GM12873 (cell line): ENCODE measurements around the gene TET2.

ENCODE experiments used
- CTCF ChIP-seq: IDR thresholded peaks from 2 replicates; pipeline ENCODE4 v1.5.1; 2012; ENCODE audit warnings: low read depth, mild to moderate bottlenecking, moderate library complexity, low read length, control low read depth; ENCODE audit not compliant: insufficient read depth; ENCODE audit errors: missing control alignments

Gene TET2

GRCh38 chr4:105184316-105184980 lies 37.8 kb downstream of the TET2 start:
- TF ChIP-seq CTCF, result no peak

- TF ChIP-seq CTCF, result no peak
Observed at GRCh38 chr4:105186701-105187161, 40.1 kb downstream of the TET2 start.

GRCh38 chr4:105189855-105190650 lies 43.4 kb downstream of the TET2 start:
- no peak for TF ChIP-seq CTCF

GRCh38 chr4:105191621-105192210 lies 45.0 kb downstream of the TET2 start:
- TF ChIP-seq CTCF, result no peak

GRCh38 chr4:105192474-105192873 lies 45.8 kb downstream of the TET2 start:
- TF ChIP-seq CTCF, result no peak

- TF ChIP-seq CTCF, result no peak
Observed at GRCh38 chr4:105192910-105193309, 46.2 kb downstream of the TET2 start.

- TF ChIP-seq CTCF, result no peak
Observed at GRCh38 chr4:105193536-105193935, 46.9 kb downstream of the TET2 start.
